Chondrocyte (in vitro differentiated cells): Measurements from ENCODE around the gene MRPL33. TPM values are rescaled to one million over a fixed set of nuclear protein-coding genes. Genes with fewer than 3 reads are reported as not detected.

Experiments
- DNase-seq: peaks from one replicate; pipeline ENCODE4 v3.0.0; 2021; ENCODE audit warnings: mixed read lengths, low spot score
- H3K27ac Mint-ChIP-seq: one replicate; pipeline ENCODE4 v1.8.0; 2021; ENCODE audit warnings: mild to moderate bottlenecking, moderate library complexity, mixed read lengths; ENCODE audit not compliant: unreplicated experiment
- H3K27me3 Mint-ChIP-seq: 2 replicates; pipeline ENCODE4 v1.8.0; 2021; ENCODE audit warnings: low read depth, mixed read lengths
- H3K36me3 Mint-ChIP-seq: 2 replicates; pipeline ENCODE4 v1.8.0; 2021; ENCODE audit warnings: low read depth, mixed read lengths
- H3K4me1 Mint-ChIP-seq: 2 replicates; pipeline ENCODE4 v1.8.0; 2021; ENCODE audit warnings: low read depth, mild to moderate bottlenecking, mixed read lengths
- H3K4me3 Mint-ChIP-seq: one replicate; pipeline ENCODE4 v1.8.0; 2021; ENCODE audit warnings: mild to moderate bottlenecking, moderate library complexity, mixed read lengths; ENCODE audit not compliant: unreplicated experiment
- H3K9me3 Mint-ChIP-seq: 2 replicates; pipeline ENCODE4 v1.8.0; 2021; ENCODE audit warnings: low read depth, mixed read lengths
- total RNA-seq: library from RNA; stranded (reverse); gene quantifications from 3 replicates; pipeline ENCODE4 v1.2.1, GENCODE V29; 2021
- TF ChIP-seq, protein P1 (sequence below): fragments of 200-600 bp; sonication (generic); IDR thresholded peaks from 2 replicates; pipeline ENCODE4 v1.5.0; 2021; ENCODE audit warnings: antibody characterized with exemption, mild to moderate bottlenecking, moderate library complexity

MRPL33 gene
- total RNA-seq, 1 donor from 2014 or later, result 59.9 TPM

DNA sequence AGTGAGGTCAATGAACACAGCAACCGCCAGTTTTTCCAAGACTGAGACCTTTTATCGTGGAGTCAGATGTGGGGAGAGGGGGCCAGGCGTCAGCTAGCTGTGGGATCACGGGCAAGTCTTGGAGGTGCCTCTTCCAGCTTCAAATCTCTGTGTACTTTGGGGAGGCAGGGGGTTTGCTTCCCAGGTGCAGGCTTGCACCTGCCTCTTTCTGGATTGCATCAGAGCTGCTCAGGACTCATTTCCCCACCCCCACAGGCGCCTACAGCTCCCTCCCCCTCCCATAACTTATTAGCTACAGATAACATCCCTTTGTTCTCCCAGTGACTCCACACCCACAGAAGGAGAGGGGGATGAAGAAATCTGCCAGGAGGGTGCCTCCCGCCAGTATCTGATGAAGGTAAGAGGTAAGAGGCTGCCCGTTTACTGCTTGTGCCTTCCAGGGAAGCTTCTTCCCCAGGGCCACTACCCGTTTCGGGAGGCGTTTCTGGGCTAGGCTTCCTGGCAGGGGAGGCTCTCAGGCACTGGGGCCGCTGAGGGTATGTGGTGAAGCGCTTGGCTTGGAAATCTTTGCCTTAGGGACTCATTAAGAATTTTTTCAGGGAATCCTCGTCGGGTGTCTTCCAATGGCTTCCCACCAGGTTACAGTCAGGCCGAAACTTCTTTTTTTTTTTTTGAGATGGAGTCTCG is 18.8 kb upstream of the MRPL33 start:
- Mint-ChIP-seq H3K4me3 (no peak overlapping the region), H3K27ac (peak overlapping the region; percentile 2), H3K36me3 (peaks cover 6% of the 10 kb centered on the region), H3K4me1 (peaks cover 47% of the 10 kb centered on the region), H3K27me3 (no peaks in the 10 kb centered on the region), H3K9me3 (peaks cover 12% of the 10 kb centered on the region)
- TF ChIP-seq, protein P1, sequence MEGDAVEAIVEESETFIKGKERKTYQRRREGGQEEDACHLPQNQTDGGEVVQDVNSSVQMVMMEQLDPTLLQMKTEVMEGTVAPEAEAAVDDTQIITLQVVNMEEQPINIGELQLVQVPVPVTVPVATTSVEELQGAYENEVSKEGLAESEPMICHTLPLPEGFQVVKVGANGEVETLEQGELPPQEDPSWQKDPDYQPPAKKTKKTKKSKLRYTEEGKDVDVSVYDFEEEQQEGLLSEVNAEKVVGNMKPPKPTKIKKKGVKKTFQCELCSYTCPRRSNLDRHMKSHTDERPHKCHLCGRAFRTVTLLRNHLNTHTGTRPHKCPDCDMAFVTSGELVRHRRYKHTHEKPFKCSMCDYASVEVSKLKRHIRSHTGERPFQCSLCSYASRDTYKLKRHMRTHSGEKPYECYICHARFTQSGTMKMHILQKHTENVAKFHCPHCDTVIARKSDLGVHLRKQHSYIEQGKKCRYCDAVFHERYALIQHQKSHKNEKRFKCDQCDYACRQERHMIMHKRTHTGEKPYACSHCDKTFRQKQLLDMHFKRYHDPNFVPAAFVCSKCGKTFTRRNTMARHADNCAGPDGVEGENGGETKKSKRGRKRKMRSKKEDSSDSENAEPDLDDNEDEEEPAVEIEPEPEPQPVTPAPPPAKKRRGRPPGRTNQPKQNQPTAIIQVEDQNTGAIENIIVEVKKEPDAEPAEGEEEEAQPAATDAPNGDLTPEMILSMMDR, result no peak
- no peak for DNase-seq

DNA sequence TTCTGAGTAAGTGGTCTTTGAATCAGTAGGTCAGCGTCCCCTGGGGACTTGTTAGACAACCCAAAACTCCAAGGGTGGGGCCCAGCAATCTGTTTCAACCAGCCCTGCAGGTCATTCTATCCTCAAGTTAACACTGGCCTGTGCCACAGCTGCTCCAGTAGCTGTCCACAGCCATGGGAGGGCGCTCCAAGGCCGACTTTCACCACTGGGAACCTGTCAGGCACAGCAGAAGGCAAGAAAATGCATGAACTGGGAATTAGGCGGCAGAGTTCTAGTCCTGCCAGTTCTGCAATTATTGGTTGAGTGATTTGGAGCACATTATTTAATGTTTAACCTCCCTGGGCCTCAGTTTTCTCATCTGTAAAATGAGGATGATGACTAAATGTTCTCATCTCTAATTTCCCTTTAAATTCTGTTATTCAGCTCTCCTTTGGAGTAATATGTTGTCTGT is 17.4 kb upstream of the MRPL33 start:
- no peaks in the 10 kb centered on the region for H3K27me3 Mint-ChIP-seq
- H3K4me3 Mint-ChIP-seq, result no peak overlapping the region
- H3K4me1 Mint-ChIP-seq, result peaks cover 43% of the 10 kb centered on the region
- H3K27ac Mint-ChIP-seq, result peak overlapping the region; percentile 63
- peaks cover 5% of the 10 kb centered on the region for H3K9me3 Mint-ChIP-seq
- no peaks in the 10 kb centered on the region for H3K36me3 Mint-ChIP-seq
- TF ChIP-seq, protein P1, result peak; percentile 96
- DNase-seq, result no peak

DNA sequence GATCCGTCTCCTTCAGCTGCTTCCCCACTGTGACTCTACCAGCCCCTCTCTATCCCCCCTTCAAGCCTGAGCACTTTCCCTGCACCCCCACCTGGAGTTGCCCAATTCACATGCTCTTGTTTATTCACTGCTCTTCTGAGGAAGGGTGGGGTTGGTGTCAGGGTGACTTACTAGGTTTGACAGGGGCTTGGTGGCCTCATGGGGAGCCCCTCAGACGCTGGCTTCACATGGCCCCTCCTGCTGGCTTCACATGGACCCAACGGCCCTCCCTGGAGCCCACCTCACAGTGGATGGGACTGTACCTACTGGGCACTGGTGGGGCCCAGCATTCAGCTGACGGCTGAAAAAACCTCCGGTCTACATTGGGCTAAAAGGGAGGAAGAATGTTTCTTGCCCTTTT is 16.7 kb upstream of the MRPL33 start:
- DNase-seq, result no peak
- TF ChIP-seq, protein P1, result no peak
- Mint-ChIP-seq H3K9me3 (no peaks in the 10 kb centered on the region), H3K27ac (no peak overlapping the region), H3K36me3 (no peaks in the 10 kb centered on the region), H3K4me1 (peaks cover 43% of the 10 kb centered on the region), H3K27me3 (no peaks in the 10 kb centered on the region), H3K4me3 (no peak overlapping the region)

DNA sequence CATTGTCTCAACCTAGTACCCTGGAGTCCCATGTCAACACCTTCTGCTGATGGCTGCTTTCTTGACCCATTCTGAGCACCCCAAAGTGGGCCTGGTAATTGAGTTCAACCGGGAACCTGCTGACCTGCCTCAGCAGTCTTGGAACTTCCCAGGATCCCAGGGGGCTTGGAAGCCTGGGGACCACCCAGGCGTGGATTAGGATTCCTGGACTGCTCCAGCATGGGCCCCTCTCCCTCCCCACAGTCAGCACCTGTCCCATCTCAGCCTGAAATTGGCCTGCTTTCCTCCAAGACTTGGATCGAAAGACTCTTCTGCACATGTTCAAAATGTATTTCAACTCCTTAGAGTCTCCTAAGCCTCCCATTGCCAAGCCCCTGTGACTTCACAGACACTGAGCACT is 15.4 kb upstream of the MRPL33 start:
- Mint-ChIP-seq H3K9me3 (no peaks in the 10 kb centered on the region), H3K36me3 (no peaks in the 10 kb centered on the region), H3K27me3 (no peaks in the 10 kb centered on the region), H3K4me3 (no peak overlapping the region), H3K27ac (peak overlapping the region; percentile 94), H3K4me1 (peaks cover 48% of the 10 kb centered on the region)
- DNase-seq, result no peak
- TF ChIP-seq, protein P1, result no peak

DNA sequence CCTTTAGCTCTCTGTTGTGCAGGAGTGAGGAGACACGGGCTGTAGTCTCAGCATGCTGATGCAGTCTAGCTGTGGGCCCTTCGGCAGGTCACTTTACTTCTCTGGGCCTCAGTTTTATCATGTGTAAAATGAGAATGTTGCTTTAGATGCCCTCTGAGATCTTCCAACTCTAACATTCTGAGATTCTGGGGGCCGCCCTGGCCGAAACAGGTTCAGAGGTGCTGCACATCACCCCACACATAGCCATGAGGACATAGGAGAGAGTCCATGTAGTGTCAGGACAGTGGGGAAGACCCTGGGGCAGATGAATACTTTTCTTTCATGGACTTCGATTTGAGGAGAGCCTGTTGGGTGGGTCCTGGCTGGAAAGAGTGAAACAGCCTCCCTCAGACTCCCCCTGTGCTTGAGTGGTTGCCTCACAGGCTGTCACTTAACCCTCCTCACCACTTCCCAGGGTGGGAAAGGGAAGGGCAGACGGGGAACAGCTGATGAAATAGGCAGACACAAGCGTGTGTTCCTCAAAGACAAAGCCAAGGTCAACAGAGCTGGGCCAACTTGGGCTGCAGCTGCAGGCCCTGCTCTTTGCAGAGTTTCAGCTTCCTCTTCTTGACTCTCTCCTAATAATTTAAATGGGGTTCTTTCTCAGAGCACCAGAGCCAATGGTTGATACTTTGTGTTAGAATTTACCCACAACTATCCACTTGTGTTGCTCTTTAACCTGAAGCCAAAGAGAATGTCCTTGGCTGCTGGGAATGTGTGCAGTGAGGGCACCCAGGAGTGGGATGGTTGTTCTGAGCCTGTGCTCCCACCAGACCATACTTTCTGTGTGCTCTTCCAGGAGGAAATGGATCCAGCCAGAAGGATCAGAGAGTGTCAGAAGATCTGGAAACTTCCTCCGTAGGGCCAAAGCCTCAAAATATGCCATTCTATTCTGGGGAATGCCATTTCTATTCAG is 14.7 kb upstream of the MRPL33 start:
- Mint-ChIP-seq H3K4me3 (no peak overlapping the region), H3K36me3 (no peaks in the 10 kb centered on the region), H3K27ac (peak overlapping the region; percentile 94), H3K4me1 (peaks cover 55% of the 10 kb centered on the region), H3K27me3 (no peaks in the 10 kb centered on the region), H3K9me3 (no peaks in the 10 kb centered on the region)
- TF ChIP-seq, protein P1, result no peak
- no peak for DNase-seq
